EH (cell line): Measurements from ENCODE around the gene ARF3.
A peak's percentile ranks its signal among the peaks of the same experiment; 100 is the strongest.
"Not testable (repeated sequence)": the region's sequence is repeated elsewhere in the genome, so short reads cannot be mapped to it uniquely, and the experiment has no call there.

ENCODE experiments used
- DNase-seq: peaks from one replicate; pipeline ENCODE4 v3.0.0-alpha.2; 2015; ENCODE audit warnings: low read depth

Gene ARF3

DNA sequence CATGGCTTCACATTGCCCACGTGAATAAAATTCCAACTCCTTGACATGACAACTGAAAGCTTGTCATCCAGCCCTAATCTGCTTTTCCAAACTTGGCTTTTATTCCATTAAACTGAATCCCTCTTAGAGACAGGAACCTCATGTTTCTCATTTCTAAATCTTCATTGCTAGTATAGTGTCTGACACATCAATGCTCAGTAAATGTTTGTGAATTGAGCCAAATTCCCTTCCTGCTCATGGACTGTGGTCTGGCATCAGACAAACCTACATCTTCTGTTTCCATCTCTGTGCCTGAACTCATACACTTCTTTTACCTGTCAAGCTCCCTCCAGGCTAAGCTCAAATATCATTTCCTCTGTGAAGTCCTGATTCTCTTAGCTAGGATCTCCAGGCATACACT, 27.7 kb downstream of the ARF3 start:
- DNase-seq: no peak

DNA sequence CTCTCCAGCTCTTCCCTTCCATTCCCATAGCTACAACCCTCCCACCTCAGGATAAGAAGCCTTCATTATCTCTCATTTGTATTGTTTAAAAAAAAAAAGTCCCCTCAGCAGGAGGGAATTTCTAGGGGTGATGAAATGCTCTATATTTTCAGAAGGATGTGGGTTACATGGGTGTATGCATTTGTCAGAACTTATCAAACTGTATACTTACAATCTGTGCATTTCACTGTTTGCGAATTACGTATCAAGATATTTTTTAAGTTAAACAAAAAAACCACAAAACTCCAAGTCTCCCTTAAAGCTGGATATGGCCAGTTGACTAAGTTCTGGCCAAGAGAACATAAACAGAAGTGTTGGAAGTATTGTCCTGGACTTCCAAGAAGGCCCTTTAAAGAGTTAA, 30.0 kb downstream of the ARF3 start:
- DNase-seq: peak; percentile 63

DNA sequence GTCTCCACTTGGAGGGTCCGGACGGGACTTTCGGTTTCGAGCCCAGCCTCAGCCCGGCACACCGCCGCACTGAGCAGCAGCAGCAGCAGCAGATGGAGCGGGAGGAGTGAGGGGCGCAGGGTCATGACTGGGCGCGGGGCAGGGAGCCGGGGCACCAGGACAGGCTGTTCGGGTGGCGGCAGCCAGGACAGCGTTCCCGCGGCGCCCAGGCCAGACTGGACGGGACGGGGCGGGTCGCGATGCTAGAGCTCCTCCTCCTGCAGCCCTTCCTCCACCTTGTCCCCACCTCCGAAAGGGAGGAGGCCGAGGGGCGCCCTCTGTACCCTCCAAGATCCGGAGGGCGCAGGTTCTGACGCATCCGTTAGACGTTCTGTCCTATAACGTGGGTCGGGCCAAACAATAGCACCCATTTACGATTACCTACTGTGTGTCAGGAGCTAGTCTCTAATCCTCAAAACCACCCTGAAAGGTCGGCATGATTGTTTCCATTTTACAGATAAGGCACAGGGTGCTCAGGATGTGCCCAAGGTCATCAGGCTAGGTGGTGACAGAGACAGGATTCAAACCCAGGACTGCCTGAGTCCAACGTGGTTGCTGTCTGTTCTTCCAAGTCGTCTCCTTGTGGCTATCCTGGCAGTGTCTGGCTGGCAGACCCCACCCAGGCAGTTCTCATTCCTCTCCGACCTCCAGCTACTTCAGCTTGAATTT, 31.8 kb downstream of the ARF3 start, which contains the start of gene FKBP11:
TSS of gene FKBP11 (minus strand) at position 189 of the 708 bp plus-strand sequence. CDS start at position 125, 64 bp downstream.
- DNase-seq: peak; percentile 68

DNA sequence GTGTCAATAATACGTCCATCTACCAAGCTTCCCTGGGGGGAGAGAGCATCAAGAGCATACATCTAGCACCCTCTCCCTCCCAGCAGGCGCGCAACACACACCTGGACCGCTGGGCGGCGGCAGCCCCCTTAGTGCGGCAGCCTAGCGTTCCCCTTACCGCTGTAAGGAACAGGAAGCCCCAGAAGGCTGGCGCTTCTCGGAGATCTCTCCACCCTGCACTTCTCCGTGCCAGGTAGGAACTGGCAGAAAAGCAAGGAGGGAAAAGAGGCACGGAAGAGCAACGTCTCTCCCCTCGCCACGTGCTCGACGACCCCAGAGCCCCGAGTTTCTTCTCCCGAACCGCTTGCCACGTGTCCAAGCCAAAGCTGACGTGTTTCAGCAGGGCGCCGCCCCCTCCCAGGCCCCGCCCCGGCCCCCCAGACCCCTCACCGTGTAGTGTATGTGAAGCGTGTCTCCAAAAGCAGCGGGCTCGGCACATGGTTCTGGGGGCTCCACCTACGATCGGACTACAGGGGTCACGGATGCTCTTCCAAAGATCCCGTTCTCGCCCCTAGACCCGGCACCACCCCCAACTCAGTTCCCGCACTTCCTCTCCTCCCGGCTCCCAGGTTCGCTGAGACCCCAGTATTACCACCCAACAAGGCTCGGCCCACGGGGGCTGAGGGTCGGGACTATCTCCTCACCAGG, 32.5 kb downstream of the ARF3 start:
- DNase-seq: peak; percentile 48

DNA sequence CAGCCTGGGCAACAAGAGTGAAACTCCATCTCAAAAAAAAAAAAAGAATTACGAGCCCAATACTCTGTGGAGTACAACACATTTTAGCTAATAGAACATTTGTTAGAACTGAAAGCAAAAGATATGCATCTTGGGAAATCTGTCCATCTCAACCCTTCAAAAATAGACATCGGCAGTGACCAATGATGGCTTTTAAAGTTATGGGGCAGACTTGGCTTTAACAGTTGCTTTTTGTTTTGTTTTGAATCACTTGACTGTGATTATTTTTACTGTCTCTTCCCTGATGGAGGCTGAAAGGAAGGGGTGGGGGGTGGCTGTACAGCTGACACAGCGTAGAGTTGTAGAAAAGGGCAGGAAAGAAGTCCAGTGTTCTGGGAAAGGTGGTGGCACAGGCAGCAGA, 34.2 kb downstream of the ARF3 start:
- no peak for DNase-seq

DNA sequence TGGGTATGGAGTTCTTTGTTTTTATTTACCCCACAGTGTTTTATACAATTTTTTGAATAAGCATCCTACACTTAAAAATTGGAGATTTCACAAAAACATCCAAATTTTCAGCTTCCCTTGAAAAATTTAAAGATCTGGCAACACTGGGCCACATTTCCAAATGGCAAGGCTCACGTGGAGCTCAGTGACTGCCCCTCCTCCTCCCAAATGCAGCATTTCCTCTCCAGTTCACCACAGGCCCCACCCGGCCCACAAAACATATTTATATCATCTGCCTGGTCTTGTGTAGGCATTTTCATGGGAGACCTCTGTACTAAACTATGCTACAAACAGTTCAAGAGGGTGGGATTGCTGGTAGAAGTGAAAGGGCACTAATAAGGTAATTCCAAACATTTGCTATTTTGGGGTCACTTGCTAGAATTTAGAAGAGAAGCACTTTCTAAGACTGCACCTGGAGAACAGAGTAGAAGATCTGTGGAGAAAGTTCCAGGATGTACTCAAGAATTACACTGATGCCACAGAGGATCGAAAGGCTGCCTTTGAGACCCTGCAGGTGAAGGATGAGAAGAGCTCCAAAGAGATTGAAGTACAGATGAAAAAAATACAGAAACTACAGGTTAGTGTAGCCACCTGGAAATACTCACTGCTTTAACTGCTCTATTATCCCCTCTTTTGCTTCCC, 39.3 kb downstream of the ARF3 start:
- DNase-seq: peak; percentile 17

DNA sequence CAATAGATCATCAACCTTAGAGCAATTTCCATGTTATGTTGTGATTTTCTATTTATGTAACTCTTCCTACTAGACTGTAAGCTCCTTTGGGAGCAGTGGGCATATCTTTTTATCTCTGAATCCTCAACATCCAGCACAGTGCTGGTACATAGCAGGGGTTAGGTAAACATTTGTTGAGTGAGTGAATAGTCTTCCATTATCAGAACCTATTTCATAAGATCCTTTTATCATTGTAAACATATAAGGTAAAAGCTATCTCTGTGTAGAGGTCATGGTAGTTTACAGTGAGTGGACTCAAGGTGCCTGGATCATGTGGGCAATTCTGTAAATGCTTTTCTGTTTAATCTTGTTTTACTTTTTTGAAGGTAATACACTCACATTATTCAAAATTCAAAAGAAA, 47.1 kb downstream of the ARF3 start:
- no peak for DNase-seq

DNA sequence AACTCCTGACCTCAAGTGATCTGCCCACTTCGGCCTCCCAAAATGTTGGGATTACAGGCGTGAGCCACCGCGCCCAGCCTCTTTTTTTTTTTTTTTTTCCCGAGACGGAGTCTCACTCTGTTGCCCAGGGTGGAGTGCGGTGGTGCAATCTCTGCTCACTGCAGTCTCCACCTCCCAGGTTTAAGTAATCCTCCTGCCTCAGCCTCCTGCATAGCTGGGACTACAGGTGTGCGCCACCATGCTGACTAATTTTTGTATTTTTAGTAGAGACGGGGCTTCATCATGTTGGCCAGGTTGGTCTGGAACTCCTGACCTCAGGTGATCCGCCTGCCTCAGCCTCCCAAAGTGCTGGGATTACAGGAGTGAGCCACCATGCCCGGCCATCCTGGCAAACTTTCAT, 47.6 kb downstream of the ARF3 start:
- DNase-seq: not testable (repeated sequence)

DNA sequence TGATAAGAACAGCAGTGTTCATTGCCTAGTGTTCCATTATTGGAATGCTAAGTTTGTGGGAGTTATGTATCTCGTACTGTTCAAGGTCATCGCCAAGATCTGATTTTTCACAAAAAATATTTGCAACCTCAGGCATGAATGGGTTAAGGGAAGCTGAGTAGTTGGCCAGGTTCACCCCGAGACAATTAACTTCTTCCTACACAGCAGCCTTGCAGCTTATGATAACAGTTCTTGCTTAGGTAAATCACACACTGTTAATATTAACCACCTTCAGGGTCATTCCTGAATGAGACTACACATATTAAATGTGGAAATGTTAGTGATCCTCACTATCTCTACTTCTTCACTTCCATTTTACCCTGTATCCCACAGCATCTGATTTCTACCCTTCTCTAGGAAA, 50.0 kb downstream of the ARF3 start:
- DNase-seq: no peak

DNA sequence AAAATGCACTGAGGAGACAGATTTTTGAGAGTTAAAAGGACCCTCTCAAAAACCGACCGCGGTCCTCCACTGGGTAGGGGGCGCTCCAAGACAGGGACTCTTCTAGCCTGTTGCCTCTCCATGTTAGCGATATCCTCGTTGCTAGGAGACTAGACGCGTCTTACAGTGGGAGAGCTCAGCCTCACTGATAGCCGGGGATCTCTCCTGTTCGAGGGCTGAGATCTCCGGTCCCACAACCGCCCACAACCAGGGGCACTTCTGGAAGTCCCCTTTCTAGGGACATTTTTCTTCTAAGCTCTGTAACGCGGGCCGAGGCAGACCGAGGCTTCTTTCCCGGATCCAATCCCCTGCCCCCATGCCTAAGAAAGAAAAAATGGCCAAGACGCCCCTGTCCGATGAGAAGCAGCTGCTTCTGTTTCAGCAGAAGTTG, 53.3 kb downstream of the ARF3 start:
- peak; percentile 81 for DNase-seq

DNA sequence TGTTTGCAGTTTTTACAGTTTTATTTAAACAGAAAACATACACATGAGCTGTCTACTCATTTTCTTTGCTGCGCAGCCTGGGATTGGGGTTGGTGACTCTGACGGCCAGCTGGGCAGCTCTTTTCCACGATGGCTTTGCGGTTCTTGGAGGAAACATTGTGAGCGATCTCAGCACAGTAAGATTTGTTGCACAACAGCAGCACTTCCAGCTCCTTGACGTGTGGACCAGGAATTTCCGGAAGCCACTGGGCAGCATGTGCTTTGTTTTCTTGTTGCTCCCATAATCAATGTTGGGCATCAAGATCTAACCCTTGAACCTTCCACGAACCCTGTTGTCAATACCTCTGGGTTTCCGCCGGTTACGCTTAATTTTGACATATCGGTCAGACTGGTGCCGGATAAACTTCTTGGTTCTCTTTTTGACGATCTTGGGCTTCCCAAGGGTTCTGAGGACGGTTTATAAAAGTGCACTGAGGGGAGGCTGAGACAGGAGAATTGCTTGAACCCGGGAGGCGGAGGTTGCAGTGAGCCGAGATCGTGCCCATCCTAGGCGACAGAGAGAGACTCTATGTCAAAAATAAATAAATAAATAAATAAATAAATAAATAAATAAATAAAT, 53.8 kb downstream of the ARF3 start:
- DNase-seq: no peak

DNA sequence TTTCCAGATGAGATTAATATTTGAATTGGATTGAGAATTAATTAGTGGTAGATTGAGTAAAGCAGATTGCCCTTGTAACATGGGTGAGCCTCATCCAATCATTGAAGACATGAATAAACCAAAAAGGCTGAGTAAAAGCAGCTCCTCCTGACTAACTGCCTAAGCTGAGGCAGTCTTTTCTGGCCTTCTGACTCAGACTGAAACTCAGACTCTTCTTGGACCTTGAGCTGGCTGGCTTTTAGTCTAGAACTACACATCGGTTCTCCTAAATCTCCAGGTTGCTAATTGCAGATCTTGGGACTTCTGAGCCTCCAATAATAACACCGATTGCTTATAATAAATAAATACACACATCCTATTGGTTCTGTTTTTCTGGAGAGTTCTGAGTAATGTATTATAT, 56.0 kb downstream of the ARF3 start:
- peak; percentile 14 for DNase-seq

DNA sequence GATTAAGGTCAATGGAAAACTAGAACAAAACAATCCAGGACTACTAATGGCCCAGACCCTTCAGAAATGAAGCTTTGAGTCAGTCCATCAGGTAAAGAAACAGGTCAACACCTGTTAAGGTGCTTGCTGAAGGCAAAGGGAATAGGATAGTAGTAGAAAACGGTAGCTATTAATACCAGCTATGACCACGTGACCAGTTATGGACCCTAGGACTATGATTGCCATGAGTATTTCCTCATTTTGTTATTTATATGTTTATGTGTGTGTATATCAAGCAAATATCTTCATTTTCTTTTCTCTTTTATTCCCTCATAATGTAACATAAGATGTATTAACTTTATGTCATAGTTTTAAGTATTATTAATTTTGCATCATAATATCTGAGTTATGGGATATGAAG, 57.6 kb downstream of the ARF3 start:
- no peak for DNase-seq

DNA sequence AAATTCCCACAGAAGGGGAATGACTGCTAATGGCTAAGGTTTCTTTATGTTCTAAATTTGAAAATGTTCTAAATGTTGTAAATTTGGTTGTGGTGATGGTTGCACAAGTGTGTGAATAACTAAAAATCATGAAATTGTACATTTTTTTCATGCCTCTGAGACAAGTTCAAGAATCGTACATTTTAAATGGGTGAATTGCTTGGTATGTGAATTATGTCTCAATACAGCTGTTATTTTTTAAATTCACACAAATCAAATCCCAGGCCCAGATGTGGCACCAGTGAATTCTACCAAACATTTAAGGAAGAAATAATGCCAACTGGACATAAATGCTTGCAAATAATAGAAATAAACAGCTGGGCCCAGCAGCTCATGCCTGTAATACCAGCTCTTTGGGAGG, 63.0 kb downstream of the ARF3 start:
- no peak for DNase-seq

DNA sequence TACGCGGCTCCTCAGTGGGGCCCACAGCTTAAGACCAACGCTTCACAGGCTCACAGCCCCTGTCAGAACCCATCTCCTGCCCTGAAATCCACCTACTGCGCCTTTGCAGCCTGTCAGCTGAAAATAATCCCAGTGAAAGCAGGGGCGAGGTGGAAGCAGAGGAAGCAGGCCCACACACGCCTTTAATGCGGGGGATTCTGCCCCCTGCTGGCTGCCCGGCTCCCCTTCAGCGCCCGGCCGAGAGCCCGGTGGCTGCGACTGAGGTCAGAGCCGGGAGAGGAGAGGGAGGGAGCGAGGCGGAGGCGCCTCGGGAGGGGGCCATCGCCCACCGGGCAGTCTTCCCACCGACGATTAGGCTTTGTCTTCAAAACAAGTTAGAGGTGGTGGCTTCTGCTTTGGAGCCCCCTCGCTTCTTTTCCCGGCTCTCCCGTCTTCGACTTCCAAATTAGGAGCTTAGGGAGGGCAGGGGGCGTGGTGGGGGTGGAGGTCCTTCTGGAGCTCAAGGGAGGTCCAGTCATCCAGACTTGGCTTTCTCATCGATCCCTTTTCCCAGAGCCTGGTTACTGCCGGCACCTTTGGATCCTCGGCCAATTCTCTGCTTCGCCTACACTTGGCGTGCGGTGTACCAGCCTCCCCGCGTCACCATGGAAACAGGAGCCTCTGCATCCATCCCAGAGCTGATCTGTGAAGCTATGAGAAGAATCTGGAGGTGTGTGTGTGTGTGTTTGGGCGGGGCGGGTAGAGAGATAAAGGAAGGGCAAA, 66.4 kb downstream of the ARF3 start:
- DNase-seq: peak; percentile 75

DNA sequence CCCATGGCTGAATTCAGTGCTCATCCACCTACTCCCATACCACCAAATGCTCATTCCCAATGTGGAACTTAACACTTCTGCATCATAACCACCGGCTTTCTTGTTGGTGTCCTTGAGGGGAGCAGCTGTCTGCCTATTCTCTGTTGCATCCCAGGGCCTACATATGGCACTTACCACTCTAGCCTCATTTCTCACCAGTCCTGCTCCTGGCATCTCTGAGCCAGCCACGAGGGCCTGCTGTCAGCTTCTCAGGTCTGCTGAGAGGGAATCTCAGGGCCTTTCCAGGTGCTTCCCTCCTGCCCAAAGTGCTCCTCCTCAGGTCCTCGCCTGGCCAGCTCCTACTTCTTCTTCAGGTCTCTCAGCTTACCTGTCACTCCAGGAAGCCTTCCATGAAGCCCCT, 67.6 kb downstream of the ARF3 start:
- DNase-seq: no peak
